H9 (cell line): Measurements from ENCODE around the gene CTNNBL1. TPM values are rescaled to one million over a fixed set of nuclear protein-coding genes. Genes with fewer than 3 reads are reported as not detected.

Experiments used
- DNase-seq: peaks from one replicate; pipeline ENCODE4 v3.0.0-alpha.2; 2017
- H2AFZ ChIP-seq: one replicate; pipeline ENCODE4 v1.6.1; 2013; ENCODE audit warnings: mild to moderate bottlenecking, low read length, control low read depth, moderate library complexity
- H2AK5ac ChIP-seq: 2 replicates; pipeline ENCODE4 v1.6.1; 2013; ENCODE audit warnings: low read length, control low read depth, mixed read lengths; ENCODE audit not compliant: insufficient read length
- H2BK120ac ChIP-seq: one replicate; pipeline ENCODE4 v1.6.1; 2013; ENCODE audit warnings: low read depth, mild to moderate bottlenecking, low read length, control low read depth, inconsistent platforms; ENCODE audit not compliant: poor library complexity, severe bottlenecking
- H2BK12ac ChIP-seq: 2 replicates; pipeline ENCODE4 v1.6.1; 2013; ENCODE audit warnings: low read length, control low read depth, mixed read lengths, low read depth; ENCODE audit not compliant: insufficient read length
- H2BK15ac ChIP-seq: 2 replicates; pipeline ENCODE4 v1.6.1; 2013; ENCODE audit warnings: low read depth, low read length, control low read depth
- H2BK20ac ChIP-seq: one replicate; pipeline ENCODE4 v1.6.1; 2013; ENCODE audit warnings: low read depth, mild to moderate bottlenecking, low read length, control low read depth, inconsistent platforms; ENCODE audit not compliant: poor library complexity, severe bottlenecking
- H2BK5ac ChIP-seq: 2 replicates; pipeline ENCODE4 v1.6.1; 2013; ENCODE audit warnings: low read length, control low read depth, mixed read lengths; ENCODE audit not compliant: insufficient read length
- H3K14ac ChIP-seq: 2 replicates; pipeline ENCODE4 v1.6.1; 2013; ENCODE audit warnings: low read length, control low read depth; ENCODE audit not compliant: insufficient read depth
- H3K18ac ChIP-seq: 2 replicates; pipeline ENCODE4 v1.6.1; 2013; ENCODE audit warnings: low read depth, mild to moderate bottlenecking, mixed read lengths, low read length, control low read depth; ENCODE audit not compliant: insufficient read length
- H3K23ac ChIP-seq: 2 replicates; pipeline ENCODE4 v1.6.1; 2013; ENCODE audit warnings: low read length, control low read depth, mixed read lengths, low read depth; ENCODE audit not compliant: insufficient read length
- H3K23me2 ChIP-seq: 2 replicates; pipeline ENCODE4 v1.6.1; 2013; ENCODE audit warnings: low read depth, mild to moderate bottlenecking, mixed read lengths, low read length, control low read depth; ENCODE audit not compliant: insufficient read length, poor library complexity, severe bottlenecking
- H3K27ac ChIP-seq: 2 replicates; pipeline ENCODE4 v1.5.1; 2013; ENCODE audit warnings: low read length, control low read depth, mixed read lengths, low read depth; ENCODE audit not compliant: insufficient read length
- H3K27me3 ChIP-seq: 2 replicates; pipeline ENCODE4 v1.6.1; 2013; ENCODE audit warnings: low read length, control low read depth, inconsistent platforms; ENCODE audit not compliant: insufficient read depth
- H3K4ac ChIP-seq: 2 replicates; pipeline ENCODE4 v1.6.1; 2013; ENCODE audit warnings: low read depth, mild to moderate bottlenecking, control low read depth, inconsistent platforms, low read length, moderate library complexity
- H3K4me1 ChIP-seq: 2 replicates; pipeline ENCODE4 v1.6.1; 2013; ENCODE audit warnings: low read length, control low read depth, inconsistent platforms; ENCODE audit not compliant: insufficient read depth
- H3K4me2 ChIP-seq: 2 replicates; pipeline ENCODE4 v1.6.1; 2013; ENCODE audit warnings: low read length, control low read depth, mixed read lengths; ENCODE audit not compliant: insufficient read length, insufficient read depth
- H3K56ac ChIP-seq: 2 replicates; pipeline ENCODE4 v1.6.1; 2013; ENCODE audit warnings: low read depth, mild to moderate bottlenecking, mixed read lengths, low read length, control low read depth; ENCODE audit not compliant: insufficient read length
- H3K79me1 ChIP-seq: 2 replicates; pipeline ENCODE4 v1.6.1; 2013; ENCODE audit warnings: low read depth, mild to moderate bottlenecking, moderate library complexity, low read length, control low read depth, inconsistent platforms; ENCODE audit not compliant: insufficient read depth, poor library complexity, severe bottlenecking
- H3K79me2 ChIP-seq: 2 replicates; pipeline ENCODE4 v1.6.1; 2013; ENCODE audit warnings: low read length, control low read depth, inconsistent platforms; ENCODE audit not compliant: insufficient read depth
- H3K9ac ChIP-seq: 2 replicates; pipeline ENCODE4 v1.6.1; 2013; ENCODE audit warnings: low read length, control low read depth, mixed read lengths; ENCODE audit not compliant: insufficient read length; ENCODE audit errors: extremely low read depth
- H3K9me3 ChIP-seq: one replicate; pipeline ENCODE4 v1.6.1; 2013; ENCODE audit warnings: low read depth, low read length, inconsistent platforms; ENCODE audit not compliant: control insufficient read depth
- H3T11ph ChIP-seq: one replicate; pipeline ENCODE4 v1.6.1; 2013; ENCODE audit warnings: mild to moderate bottlenecking, low read length, control low read depth, inconsistent platforms
- H4K20me1 ChIP-seq: one replicate; pipeline ENCODE4 v1.6.1; 2013; ENCODE audit not compliant: control insufficient read depth, insufficient read length, insufficient read depth
- H4K5ac ChIP-seq: 2 replicates; pipeline ENCODE4 v1.6.1; 2013; ENCODE audit warnings: low read depth, mild to moderate bottlenecking, mixed read lengths, low read length, control low read depth; ENCODE audit not compliant: insufficient read length
- H4K8ac ChIP-seq: replicated peaks from 2 replicates; pipeline ENCODE4 v1.6.1; 2013; ENCODE audit warnings: low read length, control low read depth, mixed read lengths, low read depth; ENCODE audit not compliant: insufficient read length
- H4K91ac ChIP-seq: 2 replicates; pipeline ENCODE4 v1.6.1; 2013; ENCODE audit warnings: low read depth, mild to moderate bottlenecking, moderate library complexity, mixed read lengths, low read length, control low read depth; ENCODE audit not compliant: insufficient read length
- H3K27ac Mint-ChIP-seq, 3 experiments: 2 replicates in 2 of 3; 3 replicates in 1 of 3; pipeline ENCODE4 v1.8.0; 2020 to 2021; ENCODE audit warnings: mixed read lengths in 3 of 3, mild to moderate bottlenecking in 1 of 3, moderate library complexity in 1 of 3
- H3K27me3 Mint-ChIP-seq: 2 replicates; pipeline ENCODE4 v1.8.0; 2021; ENCODE audit warnings: low read depth, mild to moderate bottlenecking, moderate library complexity, mixed read lengths
- H3K36me3 Mint-ChIP-seq, 3 experiments: 2 replicates in 2 of 3; 3 replicates in 1 of 3; pipeline ENCODE4 v1.8.0; 2020 to 2021; ENCODE audit warnings: low read depth in 3 of 3, mixed read lengths in 3 of 3; ENCODE audit not compliant: insufficient read depth in 1 of 3
- H3K4me1 Mint-ChIP-seq, 2 experiments: 2 replicates each; pipeline ENCODE4 v1.8.0; 2020; ENCODE audit warnings: mixed read lengths in 2 of 2
- H3K4me3 Mint-ChIP-seq, 2 experiments: 2 replicates in 1 of 2; 3 replicates in 1 of 2; pipeline ENCODE4 v1.8.0; 2020 to 2021; ENCODE audit warnings: mild to moderate bottlenecking in 2 of 2, mixed read lengths in 2 of 2, moderate library complexity in 1 of 2
- H3K9me3 Mint-ChIP-seq, 2 experiments: 2 replicates in 1 of 2; 3 replicates in 1 of 2; pipeline ENCODE4 v1.8.0; 2020; ENCODE audit warnings: mild to moderate bottlenecking in 2 of 2, mixed read lengths in 2 of 2, moderate library complexity in 1 of 2
- WGBS: extraction: QIAGEN DNeasy Blood & Tissue Kit; methylation state at CpG from one replicate; pipeline ENCODE4 v1.1.7; 2013; ENCODE audit warnings: missing lambda C conversion rate, low lambda C conversion rate, mixed read lengths; ENCODE audit not compliant: insufficient read length; ENCODE audit errors: extremely low coverage; 5-methylcytosine and 5-hydroxymethylcytosine counted together
- total RNA-seq: library from RNA; stranded (reverse); gene quantifications from 2 replicates; pipeline ENCODE4 v1.2.1, GENCODE V29; 2021
- TF ChIP-seq, protein P1 (sequence below): fragments of 200-600 bp; sonication (generic); conservative IDR thresholded peaks from 3 replicates; pipeline ENCODE4 v1.8.0; 2021; ENCODE audit warnings: antibody characterized with exemption, mild to moderate bottlenecking

CTNNBL1 gene
- total RNA-seq, 1 experiment from 2014 or later: 67.2 TPM

GRCh38 chr20:37898233-37899104 is 204.6 kb downstream of the CTNNBL1 start:
- no peak for DNase-seq
- Histone ChIP-seq H2AFZ (no peak overlapping the region), H3K23ac (no peak overlapping the region), H3K14ac (no peak overlapping the region), H3K4me2 (no peak overlapping the region), H3K56ac (no peak overlapping the region), H3K27ac (no peak overlapping the region), H3K27me3 (no peaks in the 10 kb centered on the region), H2BK5ac (no peak overlapping the region), H2AK5ac (no peak overlapping the region), H3K18ac (no peak overlapping the region), H4K5ac (no peak overlapping the region), H2BK12ac (no peak overlapping the region), H3K79me1 (no peaks in the 10 kb centered on the region), H3T11ph (no peak overlapping the region), H2BK20ac (no peak overlapping the region), H2BK120ac (no peak overlapping the region), H2BK15ac (no peak overlapping the region), H4K20me1 (no peaks in the 10 kb centered on the region), H3K9ac (no peak overlapping the region), H3K23me2 (peaks cover 3% of the 10 kb centered on the region), H3K4me1 (no peaks in the 10 kb centered on the region), H4K8ac (no peak overlapping the region), H3K79me2 (no peaks in the 10 kb centered on the region), H4K91ac (no peak overlapping the region), H3K4ac (no peak overlapping the region), H3K9me3 (no peaks in the 10 kb centered on the region)
- no peak overlapping the region for H3K27ac Mint-ChIP-seq
- no peaks in the 10 kb centered on the region; a peak in 1 of 7 replicates for H3K36me3 Mint-ChIP-seq
- no peak overlapping the region for H3K4me3 Mint-ChIP-seq
- TF ChIP-seq, protein P1, sequence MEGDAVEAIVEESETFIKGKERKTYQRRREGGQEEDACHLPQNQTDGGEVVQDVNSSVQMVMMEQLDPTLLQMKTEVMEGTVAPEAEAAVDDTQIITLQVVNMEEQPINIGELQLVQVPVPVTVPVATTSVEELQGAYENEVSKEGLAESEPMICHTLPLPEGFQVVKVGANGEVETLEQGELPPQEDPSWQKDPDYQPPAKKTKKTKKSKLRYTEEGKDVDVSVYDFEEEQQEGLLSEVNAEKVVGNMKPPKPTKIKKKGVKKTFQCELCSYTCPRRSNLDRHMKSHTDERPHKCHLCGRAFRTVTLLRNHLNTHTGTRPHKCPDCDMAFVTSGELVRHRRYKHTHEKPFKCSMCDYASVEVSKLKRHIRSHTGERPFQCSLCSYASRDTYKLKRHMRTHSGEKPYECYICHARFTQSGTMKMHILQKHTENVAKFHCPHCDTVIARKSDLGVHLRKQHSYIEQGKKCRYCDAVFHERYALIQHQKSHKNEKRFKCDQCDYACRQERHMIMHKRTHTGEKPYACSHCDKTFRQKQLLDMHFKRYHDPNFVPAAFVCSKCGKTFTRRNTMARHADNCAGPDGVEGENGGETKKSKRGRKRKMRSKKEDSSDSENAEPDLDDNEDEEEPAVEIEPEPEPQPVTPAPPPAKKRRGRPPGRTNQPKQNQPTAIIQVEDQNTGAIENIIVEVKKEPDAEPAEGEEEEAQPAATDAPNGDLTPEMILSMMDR: no peak
- peaks cover 19% of the 10 kb centered on the region for H3K27me3 Mint-ChIP-seq
- no CpG with 5 or more reads among the region's 10 CpGs for WGBS
- H3K4me1 Mint-ChIP-seq: peaks cover 12 to 17% of the 10 kb centered on the region in 2 experiments
- H3K9me3 Mint-ChIP-seq: peaks cover 0 to 4% of the 10 kb centered on the region in 2 experiments; a peak in 1 of 5 replicates
